HCEC 1CT (cell line): ENCODE data around the gene PARP12.

Experiments used
- DNase-seq: peaks from one replicate; pipeline ENCODE4 v3.0.0-alpha.2; 2017

Gene PARP12

DNA sequence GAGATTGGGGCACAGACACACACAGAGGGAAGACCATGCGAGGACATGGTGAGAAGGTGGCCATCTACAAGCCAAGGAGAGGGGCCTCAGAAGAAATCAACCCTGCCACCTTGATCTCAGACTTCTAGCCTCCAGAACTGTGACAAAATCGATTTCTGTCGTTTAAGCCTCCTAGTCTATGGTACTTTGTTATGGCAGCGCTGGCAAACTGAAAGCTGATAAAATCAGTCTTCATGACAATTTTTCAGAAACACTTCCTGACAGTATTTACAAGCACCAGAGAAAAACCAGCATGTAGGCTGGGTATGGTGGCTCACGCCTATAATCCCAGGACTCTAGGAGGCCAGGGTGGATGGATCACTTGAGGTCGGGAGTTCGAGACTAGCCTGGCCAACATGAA is 4.2 kb downstream of the PARP12 start:
- DNase-seq, result no peak

GRCh38 chr7:140057143-140057535 is 5.6 kb downstream of the PARP12 start:
- no peak for DNase-seq

DNA sequence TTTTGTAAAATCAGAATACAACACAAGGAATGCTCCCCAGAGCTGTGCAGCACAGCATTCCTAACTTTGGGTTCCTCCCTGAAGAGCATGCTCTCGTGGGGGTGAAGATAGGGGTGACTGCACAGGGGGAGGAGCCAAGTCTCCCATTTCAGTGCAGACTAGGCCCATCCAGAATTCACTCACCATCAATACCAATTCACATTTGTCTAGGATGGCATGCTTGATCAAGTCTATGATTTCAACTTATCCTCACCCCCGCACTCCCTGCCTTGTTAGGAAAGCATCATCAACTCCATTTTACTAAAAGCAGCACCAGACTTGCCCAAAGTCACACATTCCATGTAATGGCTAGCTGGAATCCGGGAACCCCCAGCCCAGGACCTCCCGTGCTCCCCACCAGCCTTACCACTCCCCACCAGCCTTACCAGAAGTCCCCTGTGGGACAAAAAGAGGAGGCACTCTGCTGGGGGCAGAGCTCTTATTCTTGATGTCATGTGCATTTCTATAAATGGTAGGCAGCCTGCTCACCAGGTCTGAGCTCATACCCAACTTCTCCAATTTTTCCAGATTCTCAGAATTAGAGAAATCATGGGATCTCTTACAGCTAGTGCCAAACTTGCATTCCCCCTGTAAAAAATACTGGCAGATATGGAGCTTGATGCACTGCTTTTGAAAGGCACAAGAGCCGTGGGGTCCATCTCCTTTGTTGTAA is 6.2 kb downstream of the PARP12 start:
- DNase-seq, result no peak

DNA sequence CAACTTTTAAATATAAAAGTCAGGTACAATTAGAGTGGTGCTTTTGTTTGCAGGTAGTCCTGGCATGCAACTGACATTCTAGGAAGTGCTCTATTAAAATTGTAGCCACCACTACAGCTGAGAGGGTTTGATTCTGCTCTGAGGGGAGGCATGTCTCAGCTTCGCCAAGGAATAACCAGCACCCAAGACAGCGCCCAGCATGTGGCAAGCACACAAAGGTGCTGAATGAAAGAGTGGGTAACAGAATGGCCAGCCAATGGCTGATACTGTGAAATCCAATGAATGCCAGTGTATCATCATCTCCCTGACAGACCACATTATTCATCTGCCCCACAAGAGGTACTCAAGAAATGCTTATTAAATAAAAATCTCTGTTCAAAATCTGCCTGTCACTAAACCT is 6.9 kb downstream of the PARP12 start:
- no peak for DNase-seq

DNA sequence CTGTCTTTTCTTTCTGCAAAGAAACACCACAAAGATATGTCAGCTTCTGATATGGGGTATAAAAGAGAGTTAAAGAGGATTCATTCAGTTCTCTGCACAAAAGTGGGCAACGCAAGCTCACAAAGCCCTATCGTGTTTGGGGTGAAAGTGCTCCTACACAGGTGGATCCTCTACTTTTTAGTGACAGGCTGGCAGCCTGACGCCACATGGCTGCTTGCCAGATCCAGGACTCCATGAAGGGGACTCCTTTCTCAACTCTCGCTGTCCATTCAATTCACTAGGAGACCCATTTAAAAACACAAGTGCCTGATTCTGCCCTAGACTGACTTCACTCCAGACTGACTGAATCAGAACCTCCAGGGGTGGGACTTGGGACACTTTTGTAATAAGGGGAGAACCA is 8.0 kb downstream of the PARP12 start:
- DNase-seq, result no peak

DNA sequence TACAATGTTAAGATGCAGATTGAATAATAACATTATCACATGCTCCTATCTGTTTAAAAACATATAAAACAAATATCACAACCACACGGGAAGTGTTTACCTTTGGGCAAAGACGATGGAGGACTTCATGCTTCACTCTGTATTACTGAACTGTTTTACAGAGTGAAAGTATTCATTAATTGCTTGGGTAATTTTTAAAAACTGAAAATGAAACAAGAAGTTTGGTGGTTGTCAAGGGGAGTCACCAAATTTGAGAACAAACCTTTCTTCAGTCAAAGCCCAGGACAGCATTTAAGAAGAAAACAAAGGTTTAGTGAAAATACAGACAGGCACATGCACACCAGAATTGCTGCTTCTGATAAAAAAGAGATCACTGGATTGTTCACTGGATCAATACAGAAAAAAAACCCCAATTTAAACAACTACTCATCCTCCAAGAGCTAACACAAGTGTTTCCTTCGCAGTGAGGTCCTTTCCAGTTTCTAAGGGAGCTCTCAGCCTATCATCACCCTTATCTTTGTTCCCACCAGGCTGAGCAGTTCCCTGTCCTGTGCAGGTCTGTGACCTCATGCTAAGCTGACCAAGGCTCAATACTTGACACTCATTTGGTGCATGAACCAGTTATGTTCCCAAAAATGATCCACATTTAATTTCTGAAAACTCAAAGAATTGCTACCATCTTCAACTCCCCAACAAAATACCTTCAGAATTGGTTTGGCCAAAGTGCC is 8.8 kb downstream of the PARP12 start:
- no peak for DNase-seq

DNA sequence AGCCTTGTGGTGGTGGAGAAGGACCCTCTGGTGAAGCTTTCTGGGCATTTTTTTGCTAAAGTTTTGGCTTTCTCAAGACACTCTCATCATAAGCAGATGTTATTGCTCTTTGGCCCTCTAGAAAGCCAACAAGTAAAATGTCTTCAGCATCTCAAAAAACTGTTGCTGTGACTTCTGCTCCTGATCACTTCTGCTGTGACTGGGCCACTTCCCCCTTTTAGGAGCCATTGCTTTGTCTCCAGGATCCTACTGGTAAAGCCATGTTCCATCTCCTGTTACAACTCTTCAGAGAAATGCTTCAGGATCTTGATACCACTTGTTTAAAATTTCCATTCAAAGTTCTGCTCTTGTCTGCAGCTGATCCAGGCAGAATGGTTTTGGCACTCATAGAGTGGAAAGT is 10.9 kb downstream of the PARP12 start:
- no peak for DNase-seq

DNA sequence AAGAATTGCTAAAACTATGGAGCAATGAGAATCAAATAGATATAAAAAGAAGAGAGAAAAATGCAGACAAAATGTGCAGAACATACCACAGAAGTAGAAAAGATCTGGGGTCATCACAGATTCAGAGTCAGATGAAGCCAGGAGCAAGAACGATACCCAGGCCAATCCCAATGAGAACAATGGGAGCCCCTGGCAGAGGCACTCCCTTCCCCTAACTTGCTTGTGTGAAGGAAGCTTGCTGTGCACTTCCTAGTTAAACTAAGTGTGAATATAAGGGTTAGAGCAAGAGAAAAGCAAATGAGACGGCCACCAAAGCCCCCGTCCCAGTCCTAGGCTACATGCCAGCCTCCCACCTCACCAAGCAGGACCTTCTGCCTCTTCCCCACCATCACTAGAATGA is 12.7 kb downstream of the PARP12 start:
- no peak for DNase-seq

DNA sequence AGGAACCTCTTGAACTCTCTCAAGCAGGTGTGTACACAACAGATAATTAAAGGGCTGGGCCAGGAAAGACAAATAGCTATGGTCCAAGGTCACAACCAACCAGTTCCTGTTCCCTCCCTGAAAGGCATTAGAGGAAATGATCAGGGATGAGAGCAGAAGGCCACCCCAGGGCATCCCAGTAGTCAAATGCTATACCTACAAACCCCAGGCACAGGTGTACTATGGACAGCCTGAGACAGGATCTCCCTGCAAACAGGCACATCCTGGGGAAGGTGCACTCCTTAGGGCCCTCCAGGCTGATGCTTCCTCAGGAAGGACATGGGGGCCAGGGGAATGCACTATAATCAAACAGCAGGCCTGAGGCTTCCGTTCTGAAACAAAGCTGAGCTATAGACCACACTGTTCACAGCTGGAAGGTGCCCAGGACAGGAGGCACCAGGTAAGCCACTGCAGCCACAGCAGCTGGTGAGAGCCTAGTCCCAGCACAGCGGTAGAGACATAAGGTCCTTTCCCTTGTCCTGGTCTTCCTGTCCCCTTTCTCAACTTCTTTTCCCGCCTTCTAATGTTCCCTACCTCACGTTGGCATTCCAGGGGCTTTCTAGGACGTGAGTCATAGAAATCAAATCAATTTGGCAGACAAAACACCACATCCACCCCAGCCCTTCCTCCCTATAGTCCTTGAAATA is 13.3 kb downstream of the PARP12 start:
- DNase-seq, result no peak

GRCh38 chr7:140048989-140049338 is 13.8 kb downstream of the PARP12 start:
- no peak for DNase-seq

DNA sequence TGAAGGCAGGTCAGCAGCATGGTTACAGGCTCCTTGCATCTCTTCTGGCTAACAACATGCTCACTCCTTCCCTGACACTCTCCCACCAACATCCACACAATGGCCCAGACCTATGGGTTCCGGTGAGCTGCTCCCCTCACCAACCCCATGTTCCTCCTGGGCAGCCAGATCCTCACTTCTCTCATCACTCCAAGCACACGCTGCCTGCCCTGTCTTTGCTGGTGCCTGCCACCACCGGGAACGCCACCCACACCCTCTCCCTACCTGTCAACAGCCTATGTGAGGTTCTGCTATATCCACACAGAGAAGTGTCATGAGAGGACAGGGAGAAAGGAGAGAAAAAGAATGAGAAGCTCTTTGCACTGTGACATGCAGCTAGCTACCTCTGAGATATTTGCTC is 14.6 kb downstream of the PARP12 start:
- DNase-seq, result no peak

DNA sequence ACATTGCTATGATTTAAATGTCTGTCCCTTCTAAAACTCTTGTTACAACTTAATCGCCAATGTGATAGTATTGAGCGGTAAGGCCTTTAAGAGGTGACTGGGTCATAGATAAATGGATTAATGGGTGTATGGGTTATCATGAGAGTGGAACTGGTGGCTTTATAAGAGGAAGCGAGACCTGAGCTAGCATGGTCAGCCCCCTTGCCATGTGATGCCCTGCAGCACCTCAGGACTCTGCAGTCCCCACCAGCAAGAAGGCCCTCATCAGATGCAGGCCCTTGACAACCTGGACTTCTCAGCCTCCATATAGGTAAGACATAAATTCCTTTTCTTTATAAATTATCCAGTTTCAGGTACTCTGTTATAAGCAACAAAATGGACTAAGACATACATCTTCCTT is 15.6 kb downstream of the PARP12 start:
- DNase-seq, result no peak

DNA sequence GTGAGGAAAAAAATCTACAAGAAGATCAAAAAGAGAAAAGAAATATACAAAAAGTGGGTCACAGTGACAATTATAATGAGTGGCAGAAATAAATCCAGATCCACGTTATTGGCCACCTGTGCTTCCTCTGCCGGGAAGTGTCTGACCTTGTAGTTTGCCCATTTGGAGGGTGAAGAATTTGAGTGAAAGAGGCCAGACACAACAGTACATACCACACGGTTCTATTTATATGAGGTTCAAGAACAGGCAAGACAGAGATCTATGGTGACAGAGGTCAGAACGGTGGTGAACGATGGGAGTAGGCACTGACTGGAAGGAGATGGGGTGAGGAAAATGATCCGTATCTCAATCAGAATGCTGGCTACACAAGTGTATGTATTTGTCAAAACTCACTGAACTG is 17.1 kb downstream of the PARP12 start:
- DNase-seq, result no peak

DNA sequence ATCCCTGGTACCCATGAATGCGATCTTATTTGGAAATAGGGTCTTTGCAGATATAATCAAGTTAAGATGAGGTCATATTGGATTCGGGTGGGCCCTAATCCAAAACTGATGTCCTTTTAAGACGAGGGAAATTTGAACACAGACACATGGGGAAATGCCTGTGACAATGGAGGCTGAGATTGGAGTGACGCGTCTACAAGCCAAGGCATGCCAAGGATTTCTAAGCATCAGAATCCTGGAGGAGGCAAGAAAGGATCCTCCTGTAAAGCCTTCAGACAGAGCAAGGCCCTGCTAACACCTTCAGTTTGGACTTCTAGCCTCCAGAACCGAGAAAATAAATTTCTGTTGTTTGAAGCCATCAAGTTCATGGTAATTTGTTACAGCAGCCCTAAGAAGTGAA is 18.5 kb downstream of the PARP12 start:
- DNase-seq, result no peak

GRCh38 chr7:140042386-140042670 is 20.4 kb downstream of the PARP12 start:
- no peak for DNase-seq

GRCh38 chr7:140041659-140042385 is 20.9 kb downstream of the PARP12 start:
- DNase-seq, result no peak

DNA sequence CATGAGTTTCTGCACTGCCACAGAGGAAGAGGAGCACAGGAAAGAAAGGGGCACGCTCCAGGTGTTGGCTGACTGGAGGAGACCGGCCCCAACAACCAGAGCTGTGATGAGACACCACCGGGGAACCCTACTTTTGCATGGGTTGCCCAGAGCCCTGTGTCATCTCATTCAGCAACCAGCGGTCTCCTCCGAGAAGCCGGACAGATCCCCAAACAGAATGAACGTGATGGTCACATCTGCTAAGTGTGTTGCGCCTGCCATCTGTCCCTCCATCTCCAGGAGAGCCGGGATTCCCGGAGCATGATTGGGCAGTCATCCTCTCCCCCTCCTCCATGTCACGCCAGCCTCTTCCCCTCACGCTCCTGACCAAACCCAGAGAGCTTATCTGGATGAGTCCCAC is 22.9 kb downstream of the PARP12 start:
- DNase-seq, result no peak

DNA sequence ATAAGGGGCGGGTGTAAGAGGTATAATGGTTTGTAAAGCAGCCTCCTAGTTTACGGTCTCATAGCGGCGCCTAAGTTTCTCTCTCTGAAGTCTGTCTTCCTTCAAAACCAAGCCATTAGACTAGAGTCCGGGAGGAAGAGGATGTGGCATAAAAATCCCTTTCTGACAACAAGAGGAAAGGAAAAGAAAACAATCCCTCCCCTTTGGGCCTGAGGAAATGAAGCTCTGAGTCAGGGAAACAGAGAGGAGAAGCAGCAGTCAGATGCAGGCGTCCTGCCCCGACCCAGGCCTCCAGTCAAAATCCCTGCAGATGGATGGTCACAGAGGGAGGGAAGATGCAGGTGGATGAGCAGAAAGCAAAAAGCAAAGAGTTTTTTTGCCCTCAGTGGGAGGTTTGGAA is 23.7 kb downstream of the PARP12 start:
- no peak for DNase-seq

- no peak for DNase-seq
Observed at GRCh38 chr7:140036224-140036962, 26.4 kb downstream of the PARP12 start.

- peak; percentile 78 for DNase-seq
Observed at GRCh38 chr7:140035400-140036223, 27.1 kb downstream of the PARP12 start.

- no peak for DNase-seq
Observed at GRCh38 chr7:140034421-140034820, 28.3 kb downstream of the PARP12 start.

- no peak for DNase-seq
Observed at GRCh38 chr7:140033779-140034363, 28.9 kb downstream of the PARP12 start.
